ENCODE measurements around the gene GAK. TPM values are rescaled to one million over a fixed set of nuclear protein-coding genes. Genes with fewer than 3 reads are reported as not detected.

Gene GAK
- polyA plus RNA-seq, 1 of the 3 experiments (the other 2 are of a cell fraction), result 35.9 TPM

DNA sequence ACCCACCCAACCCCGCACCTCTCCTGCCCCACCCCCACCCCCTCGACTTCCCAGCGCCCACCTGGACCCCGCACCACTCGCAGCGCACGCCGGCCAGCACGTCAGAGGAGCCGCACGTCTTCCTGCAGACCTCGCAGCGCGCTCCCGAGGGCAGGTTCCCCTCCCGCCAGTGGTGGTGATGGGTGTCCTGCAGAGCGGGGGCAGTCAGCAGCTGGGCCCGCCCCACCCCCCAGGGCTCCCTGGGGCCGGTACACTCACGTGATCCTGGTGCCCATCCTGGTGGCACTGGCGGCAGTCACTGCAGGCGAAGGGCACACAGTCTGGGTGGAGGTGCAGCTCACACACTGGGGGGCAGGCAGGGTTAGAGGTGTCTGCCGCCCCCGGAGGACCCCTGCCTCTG is 36.1 kb upstream of the GAK start:
- Histone ChIP-seq H3K9ac (no peak overlapping the region), H3K4me3 (ENCODE audit: low read depth in 2 of 2, low read length in 1 of 2) (no peak overlapping the region), H3K4me2 (no peak overlapping the region), H2AFZ (ENCODE audit: low read depth) (no peak overlapping the region), H3K9me2 (no peaks in the 10 kb centered on the region), H3K27ac (ENCODE audit: low read depth in 2 of 2, low read length in 1 of 2) (no peak overlapping the region), H3K79me2 (ENCODE audit: insufficient read depth) (peaks cover 18% of the 10 kb centered on the region; the same call in 1 of the 2 replicates), H3K36me3 (replicated peaks in 1 of 2; ENCODE audit: control insufficient read depth in 1 of 2, insufficient read depth in 2 of 2, low read length in 1 of 2) (peaks cover 0 to 28% of the 10 kb centered on the region in 2 experiments), H3F3A (replicated peaks; ENCODE audit: insufficient read depth) (no peaks in the 10 kb centered on the region), H3K4me1 (ENCODE audit: control insufficient read depth in 1 of 2, insufficient read depth in 2 of 2, low read depth in 1 of 2, low read length in 1 of 2) (peaks cover 7 to 14% of the 10 kb centered on the region in 2 experiments; a peak in 1 of 4 replicates), H4K20me1 (ENCODE audit: insufficient read depth) (peaks cover 18% of the 10 kb centered on the region), H3K27me3 (ENCODE audit: insufficient read depth) (no peaks in the 10 kb centered on the region), H3K9me3 (no peaks in the 10 kb centered on the region)
- CTCF ChIA-PET, result interaction anchor here (2.1 kb wide), 1 partner anchor 19 kb away, joined by 7 read pairs; the partner anchor contains the start of gene IDUA
- TF ChIP-seq MEF2A (IDR thresholded peaks at IDR 0.05; ENCODE audit: borderline replicate concordance, low read depth), result no peak
- no peak for TF ChIP-seq NRF1 (IDR thresholded peaks at IDR 0.05; ENCODE audit: low read depth, low read length)
- TF ChIP-seq RAD21 (IDR thresholded peaks at IDR 0.05; ENCODE audit: low read length), result no peak
- no peak for TF ChIP-seq MXI1 (IDR thresholded peaks at IDR 0.05; ENCODE audit: low read depth, low read length)
- TF ChIP-seq USF2 (IDR thresholded peaks at IDR 0.05; ENCODE audit: borderline replicate concordance, low read depth, low read length), result no peak
- no peak for TF ChIP-seq TAF1 (IDR thresholded peaks at IDR 0.05; ENCODE audit: borderline replicate concordance, low read depth, low read length)
- no peak for TF ChIP-seq JUND (IDR thresholded peaks at IDR 0.05)
- 91% methylated on average over 9 of the region's 24 CpGs for WGBS (ENCODE audit: low lambda C conversion rate)
- no peak for DNase-seq
- POLR2A ChIA-PET, result no interaction called here

GRCh38 chr4:967113-968104 is 35.3 kb upstream of the GAK start:
- ChIA-PET POLR2A (no interaction called here), CTCF (interaction anchor here (2.1 kb wide), 1 partner anchor 20 kb away, joined by 7 read pairs; the partner anchor contains the start of gene IDUA)
- no peak overlapping the region for H3K9ac ChIP-seq
- peaks cover 7 to 11% of the 10 kb centered on the region in 2 experiments; a peak in 1 of 4 replicates for H3K4me1 ChIP-seq (ENCODE audit: control insufficient read depth in 1 of 2, insufficient read depth in 2 of 2, low read depth in 1 of 2, low read length in 1 of 2)
- H3K4me2 ChIP-seq, result no peak overlapping the region
- no peaks in the 10 kb centered on the region for H3F3A ChIP-seq (replicated peaks; ENCODE audit: insufficient read depth)
- H3K27me3 ChIP-seq (ENCODE audit: insufficient read depth), result no peaks in the 10 kb centered on the region
- DNase-seq, result no peak
- H2AFZ ChIP-seq (ENCODE audit: low read depth), result no peak overlapping the region
- H3K27ac ChIP-seq (ENCODE audit: low read depth in 2 of 2, low read length in 1 of 2), result no peak overlapping the region
- H3K9me2 ChIP-seq, result no peaks in the 10 kb centered on the region
- H3K36me3 ChIP-seq (replicated peaks in 1 of 2; ENCODE audit: control insufficient read depth in 1 of 2, insufficient read depth in 2 of 2, low read length in 1 of 2), result peaks cover 0 to 34% of the 10 kb centered on the region in 2 experiments
- peaks cover 16% of the 10 kb centered on the region for H4K20me1 ChIP-seq (ENCODE audit: insufficient read depth)
- TF ChIP-seq NFIC (IDR thresholded peaks at IDR 0.05; ENCODE audit: borderline replicate concordance) (no peak), USF1 (IDR thresholded peaks at IDR 0.05; ENCODE audit: borderline replicate concordance, low read depth) (no peak)
- H3K4me3 ChIP-seq (ENCODE audit: low read depth in 2 of 2, low read length in 1 of 2), result no peak overlapping the region
- peaks cover 16% of the 10 kb centered on the region; the same call in 1 of the 2 replicates for H3K79me2 ChIP-seq (ENCODE audit: insufficient read depth)
- H3K9me3 ChIP-seq, result no peaks in the 10 kb centered on the region
- WGBS (ENCODE audit: low lambda C conversion rate), result 94% methylated on average over 46 of the region's 76 CpGs

All from SK-N-SH (cell line).